GM04503 (cell line): Measurements from ENCODE around the gene TAAR6.
"Not testable (repeated sequence)": the region's sequence is repeated elsewhere in the genome, so short reads cannot be mapped to it uniquely, and the experiment has no call there.

Experiments
- DNase-seq: peaks from one replicate; pipeline ENCODE4 v3.0.0-alpha.2; 2012; ENCODE audit warnings: low read depth

Gene TAAR6, protein sequence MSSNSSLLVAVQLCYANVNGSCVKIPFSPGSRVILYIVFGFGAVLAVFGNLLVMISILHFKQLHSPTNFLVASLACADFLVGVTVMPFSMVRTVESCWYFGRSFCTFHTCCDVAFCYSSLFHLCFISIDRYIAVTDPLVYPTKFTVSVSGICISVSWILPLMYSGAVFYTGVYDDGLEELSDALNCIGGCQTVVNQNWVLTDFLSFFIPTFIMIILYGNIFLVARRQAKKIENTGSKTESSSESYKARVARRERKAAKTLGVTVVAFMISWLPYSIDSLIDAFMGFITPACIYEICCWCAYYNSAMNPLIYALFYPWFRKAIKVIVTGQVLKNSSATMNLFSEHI

DNA sequence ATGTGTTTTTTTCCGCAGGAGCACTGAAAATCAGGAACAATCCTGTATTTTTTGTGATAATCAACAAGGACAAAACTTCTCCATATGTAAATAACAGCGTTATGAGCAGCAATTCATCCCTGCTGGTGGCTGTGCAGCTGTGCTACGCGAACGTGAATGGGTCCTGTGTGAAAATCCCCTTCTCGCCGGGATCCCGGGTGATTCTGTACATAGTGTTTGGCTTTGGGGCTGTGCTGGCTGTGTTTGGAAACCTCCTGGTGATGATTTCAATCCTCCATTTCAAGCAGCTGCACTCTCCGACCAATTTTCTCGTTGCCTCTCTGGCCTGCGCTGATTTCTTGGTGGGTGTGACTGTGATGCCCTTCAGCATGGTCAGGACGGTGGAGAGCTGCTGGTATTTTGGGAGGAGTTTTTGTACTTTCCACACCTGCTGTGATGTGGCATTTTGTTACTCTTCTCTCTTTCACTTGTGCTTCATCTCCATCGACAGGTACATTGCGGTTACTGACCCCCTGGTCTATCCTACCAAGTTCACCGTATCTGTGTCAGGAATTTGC, at the start of gene TAAR6:
TAAR6 (plus strand) TSS at position 102 of the 557 bp plus-strand sequence; CDS start at position 102, 0 bp downstream.
- DNase-seq: no peak

DNA sequence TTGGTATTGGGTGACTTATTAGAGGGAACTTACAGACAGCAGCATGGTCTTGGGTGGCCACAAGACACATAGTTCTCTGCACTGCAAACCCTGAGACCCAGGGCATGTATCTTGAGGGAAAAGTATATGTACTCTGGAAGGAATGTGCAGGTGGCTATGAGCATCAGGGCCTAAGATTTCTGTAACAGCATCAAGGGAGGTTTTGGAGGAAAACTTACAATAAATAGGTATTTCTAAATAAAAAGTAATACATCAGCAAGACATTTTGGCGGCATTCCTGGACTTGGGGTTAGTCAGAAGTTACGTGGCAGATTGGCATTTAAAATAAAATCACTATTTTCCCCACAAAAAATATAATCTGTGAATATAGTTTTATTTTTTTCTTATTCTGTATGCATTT, 49.2 kb upstream of the TAAR6 start:
- no peak for DNase-seq

DNA sequence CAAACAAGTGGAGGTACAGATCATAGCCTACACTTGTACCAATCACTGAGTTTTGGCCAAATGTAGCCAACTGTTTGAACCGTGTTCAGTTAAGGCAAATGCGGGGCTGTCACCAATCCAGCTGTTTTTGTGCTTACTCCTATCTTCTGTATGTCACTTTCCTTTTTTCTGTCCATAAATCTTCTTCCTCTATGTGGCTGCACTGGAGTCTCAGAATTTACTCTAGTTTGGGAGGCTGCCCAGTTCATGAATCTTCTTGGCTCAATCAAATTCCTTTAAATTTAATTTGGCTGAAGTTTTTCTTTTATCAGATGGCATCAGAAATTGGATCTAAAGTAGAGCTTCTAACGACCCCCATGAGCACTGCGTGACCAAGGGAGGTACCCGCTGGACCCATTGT, 45.5 kb upstream of the TAAR6 start:
- DNase-seq: no peak

DNA sequence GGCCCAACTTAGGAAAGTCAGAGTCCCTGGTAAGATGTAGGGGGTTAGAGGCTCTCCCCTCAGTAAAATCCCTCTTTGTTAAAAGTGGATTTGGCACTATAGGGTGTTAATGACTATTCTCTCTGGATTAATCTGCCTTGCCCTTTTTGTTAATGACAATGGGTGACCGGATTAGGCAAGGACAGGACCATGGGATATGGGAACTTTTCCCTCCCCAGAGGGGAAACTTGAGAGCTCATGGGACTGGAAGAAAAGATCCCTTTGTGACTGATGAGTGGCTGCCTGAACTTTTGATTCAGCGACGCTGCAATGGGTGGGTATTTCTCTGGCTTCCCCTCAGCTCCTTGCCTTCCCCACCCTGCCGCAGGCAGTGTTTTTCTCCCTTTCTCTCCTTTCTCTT, 44.3 kb upstream of the TAAR6 start:
- no peak for DNase-seq

DNA sequence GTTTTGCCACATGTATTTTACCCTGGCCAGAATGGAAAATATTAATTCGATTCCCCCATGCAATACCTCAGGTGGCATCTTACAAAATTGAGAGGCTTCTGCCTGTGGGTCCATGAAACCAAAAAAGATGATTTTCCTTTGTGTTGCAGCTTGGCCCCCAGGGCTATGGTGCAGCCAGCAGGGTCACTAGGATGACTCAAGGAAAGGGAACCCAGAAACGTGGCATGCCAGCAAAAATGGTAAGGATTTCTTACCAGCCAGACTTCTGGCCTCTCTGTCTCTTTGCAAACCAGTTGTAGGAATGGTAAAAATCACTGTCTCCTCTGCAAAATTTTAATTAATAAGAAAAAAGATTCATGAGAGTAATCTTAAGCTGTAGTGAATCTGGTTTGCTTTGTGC, 43.7 kb upstream of the TAAR6 start:
- no peak for DNase-seq

DNA sequence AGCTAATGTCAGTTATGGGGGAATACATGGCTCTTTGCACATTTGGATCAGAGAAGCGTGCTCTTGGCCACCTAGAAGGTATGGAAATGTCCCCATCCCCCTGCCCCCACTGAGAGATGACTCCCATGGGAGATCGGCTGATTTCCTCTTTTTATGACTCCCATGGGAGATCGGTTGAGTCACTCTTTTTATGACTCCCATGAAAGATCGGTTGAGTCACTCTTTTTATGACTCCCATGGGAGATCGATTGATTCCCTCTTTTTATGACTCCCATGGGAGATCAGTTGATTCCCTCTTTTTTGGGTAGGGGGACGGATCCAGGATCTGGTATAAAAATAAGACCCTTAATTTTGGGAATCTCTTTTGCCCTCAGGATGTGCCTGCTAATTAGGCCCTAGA, 42.3 kb upstream of the TAAR6 start:
- no peak for DNase-seq

DNA sequence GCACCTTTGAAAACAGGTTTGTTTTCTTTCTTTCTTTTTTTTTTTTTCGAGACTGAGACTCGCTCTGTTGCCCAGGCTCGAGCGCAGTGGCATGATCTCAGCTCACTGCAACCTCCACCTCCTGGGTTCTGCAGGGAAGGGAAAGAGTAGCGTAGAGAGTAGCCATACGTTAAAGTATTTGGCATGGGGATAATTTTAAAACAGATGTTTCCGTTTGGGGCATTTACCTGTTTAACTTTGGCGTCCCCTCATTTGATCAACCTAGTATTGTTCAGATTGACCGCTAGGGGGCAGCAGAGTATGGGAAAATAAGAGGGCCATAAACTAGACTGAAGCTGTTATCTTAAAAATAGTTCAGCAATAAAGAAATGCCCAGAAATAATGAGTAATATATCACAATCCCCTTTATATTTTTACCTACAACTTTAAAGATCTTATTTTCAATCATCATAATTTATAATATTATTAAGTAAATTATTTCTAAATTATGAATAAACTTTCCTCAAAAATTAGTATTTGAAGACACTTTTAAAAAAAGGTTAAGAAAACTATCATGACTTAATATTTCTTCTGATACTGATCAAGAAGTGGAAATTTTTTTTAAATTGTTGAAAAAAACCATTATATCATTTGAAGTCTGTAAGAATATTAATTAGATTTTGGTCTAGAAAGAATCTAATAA, 39.7 kb upstream of the TAAR6 start:
- DNase-seq: no peak

DNA sequence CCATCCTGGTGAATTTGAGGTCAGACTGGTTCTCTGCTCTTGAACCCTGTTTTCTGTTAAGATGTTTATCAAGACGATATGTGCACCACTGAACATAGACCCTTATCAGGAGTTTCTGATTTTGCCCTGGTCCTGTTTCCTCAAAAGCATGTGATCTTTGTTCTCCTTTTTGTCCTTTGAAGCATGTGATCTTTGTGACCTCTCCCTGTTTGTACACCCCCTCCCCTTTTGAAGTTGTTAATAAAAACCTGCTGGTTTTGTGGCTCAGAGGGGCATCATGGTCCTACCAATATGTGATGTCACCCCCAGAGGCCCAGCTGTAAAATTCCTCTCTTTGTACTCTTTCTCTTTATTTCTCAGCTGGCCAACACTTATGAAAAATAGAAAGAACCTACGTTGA, 35.6 kb upstream of the TAAR6 start:
- not testable (repeated sequence) for DNase-seq

DNA sequence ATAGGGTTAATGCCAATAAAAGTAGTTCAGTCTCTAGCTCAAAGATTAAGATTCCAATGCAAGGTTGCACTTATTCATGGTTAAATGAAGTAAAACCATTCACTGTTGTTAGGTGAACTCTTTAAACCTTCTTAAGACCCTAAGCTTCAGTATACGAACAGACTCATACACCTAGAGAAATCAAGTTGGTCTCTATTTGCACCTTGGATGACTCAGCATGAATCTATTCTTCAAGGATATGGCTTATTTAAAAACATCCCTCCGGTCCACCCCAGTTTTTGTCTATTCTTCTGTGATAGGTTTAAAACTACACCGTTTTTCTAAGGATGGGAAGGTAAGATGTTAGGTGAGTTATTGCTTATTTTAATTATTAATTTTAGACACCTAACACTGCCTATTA, 33.0 kb upstream of the TAAR6 start:
- no peak for DNase-seq

DNA sequence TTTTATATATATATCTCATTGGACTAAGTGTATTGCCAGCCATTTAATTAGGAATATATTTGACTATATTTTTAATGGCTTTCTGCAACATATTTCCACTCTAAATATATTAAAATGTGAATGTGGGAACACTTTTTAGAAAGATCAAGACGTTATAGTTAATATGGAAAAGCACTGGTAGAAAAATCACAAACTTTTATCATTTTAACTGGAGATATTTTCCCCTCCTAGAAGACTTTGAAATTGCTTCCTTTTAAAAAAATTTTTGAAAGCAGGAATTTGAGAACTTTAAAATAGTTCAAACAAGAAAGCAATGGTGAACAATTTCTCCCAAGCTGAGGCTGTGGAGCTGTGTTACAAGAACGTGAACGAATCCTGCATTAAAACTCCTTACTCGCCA, 32.1 kb upstream of the TAAR6 start, which contains the start of gene TAAR9:
TAAR9 (plus strand) TSS at position 301 of the 400 bp plus-strand sequence; CDS start at position 314, 13 bp downstream.
- DNase-seq: no peak

DNA sequence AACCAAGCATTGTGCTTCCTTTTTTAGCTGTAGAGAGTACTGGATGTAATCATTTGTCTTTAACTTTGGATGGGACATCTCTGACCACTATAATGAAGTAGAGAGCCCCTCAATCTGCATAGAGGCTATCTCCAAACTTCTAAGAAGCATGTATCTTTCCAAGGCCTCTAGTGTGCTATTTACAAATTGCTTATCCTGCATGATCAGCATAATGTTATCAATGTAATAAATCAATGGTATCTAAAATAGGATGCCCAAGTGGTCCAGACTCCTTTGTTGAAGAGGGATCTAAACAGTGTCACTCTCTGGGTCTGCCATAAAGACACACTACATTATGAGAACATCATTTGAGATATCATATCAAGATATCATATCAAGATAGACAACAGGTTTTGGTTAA, 25.3 kb upstream of the TAAR6 start:
- DNase-seq: no peak

DNA sequence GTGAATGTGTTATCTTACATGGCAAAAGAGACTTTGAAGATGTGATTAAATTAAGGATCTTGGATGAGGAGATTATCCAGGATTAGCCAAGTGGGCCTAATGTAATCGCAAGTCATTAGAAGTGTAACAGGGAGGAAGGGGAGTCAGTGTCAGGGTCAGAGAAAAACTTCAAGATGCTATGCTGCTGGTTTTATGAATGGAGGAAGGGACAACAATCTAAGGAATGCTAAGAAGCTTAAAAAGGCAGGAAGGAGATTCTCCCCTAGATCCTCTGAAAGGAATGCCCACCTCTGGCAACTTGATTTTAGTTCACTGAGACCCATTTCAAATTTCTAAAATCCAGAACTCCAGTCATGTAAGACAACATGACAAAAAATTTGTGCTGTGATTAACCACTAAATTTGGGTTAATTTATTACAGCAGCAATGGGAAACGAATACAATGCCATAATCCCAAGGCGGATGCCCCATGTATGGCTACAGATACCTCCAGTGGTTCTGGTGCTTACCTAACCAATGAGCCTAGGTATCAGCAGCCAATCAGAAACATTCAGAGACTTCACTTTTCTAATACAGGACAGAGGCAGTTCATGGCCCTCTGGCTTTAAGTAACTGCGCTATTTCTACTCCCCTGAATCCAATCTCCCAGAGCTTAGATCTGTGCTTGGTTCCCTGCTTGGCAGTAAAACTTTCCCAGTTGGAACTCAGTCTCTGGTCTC, 21.2 kb upstream of the TAAR6 start:
- DNase-seq: no peak

DNA sequence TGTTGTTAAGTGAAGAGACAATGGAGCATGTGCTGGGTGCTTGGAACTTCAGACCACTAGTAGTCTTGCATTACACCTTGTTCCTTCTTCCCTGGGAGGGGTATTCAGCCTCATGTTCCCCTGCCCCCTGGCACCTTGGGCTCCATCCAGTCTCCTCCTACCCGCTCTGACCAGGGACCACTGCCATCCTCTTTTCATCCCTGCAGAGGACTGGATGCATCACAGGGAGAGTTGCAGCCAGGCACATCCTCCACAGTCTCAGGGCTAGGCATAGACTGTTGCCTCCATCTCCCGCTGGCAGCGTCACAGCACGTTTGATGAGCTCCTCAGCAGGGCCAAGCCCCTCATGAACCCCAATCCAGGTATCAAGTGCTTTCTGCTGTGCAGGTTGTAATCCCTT, 18.9 kb upstream of the TAAR6 start:
- DNase-seq: no peak

DNA sequence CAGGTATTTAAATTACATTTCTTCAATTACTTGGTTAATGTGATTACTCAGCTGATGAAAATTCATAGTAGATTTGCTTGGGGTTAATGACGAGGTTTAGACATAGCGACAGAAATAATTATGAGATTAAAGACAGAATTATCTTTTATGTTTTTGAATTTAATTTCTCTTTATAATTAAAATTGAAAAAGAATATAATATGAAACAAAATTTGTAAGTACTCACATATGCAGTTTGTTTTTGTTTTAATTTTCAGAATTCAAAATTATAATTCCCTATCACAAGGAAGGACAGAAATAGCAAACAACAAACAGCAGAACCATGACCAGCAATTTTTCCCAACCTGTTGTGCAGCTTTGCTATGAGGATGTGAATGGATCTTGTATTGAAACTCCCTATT, 17.8 kb upstream of the TAAR6 start, which contains the start of gene TAAR8:
TAAR8 (plus strand) TSS at position 301 of the 400 bp plus-strand sequence; CDS start at position 322, 21 bp downstream.
- DNase-seq: no peak

DNA sequence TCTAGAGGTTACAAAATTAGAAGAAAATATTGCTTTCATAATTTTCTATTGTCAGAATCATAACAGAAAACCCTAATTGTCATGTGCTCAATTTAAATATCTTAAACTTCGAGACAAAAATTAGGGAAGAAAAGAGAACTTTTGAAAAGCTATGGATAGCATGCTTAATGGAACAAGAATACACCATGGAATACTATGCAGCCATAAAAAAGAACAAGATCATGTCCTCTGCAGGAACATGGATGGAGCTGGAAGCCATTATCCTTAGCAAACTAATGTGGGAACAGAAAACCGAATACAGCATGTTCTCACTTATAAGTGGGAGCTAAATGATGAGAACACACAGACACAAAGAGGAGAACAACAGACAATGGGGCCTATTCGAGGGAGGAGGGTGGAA, 10.0 kb upstream of the TAAR6 start:
- not testable (repeated sequence) for DNase-seq

DNA sequence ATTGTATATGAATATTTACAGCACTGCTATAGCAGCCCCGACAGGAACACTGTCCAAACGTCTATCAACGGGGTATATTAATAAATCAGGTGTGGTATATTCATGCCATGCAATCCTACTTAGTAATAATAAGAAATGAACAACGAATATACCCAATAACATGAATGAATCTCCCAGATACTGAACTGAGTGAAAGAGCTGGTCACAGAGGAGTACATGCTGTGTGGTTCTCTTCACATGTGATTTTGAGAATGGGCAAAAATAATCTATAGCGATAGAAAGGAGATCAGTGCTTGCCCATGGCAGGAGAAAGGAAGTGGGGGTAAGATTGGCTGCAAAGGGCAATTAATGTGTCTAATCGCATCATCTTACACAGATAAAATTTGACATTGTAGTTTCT, 3.7 kb upstream of the TAAR6 start:
- DNase-seq: no peak

DNA sequence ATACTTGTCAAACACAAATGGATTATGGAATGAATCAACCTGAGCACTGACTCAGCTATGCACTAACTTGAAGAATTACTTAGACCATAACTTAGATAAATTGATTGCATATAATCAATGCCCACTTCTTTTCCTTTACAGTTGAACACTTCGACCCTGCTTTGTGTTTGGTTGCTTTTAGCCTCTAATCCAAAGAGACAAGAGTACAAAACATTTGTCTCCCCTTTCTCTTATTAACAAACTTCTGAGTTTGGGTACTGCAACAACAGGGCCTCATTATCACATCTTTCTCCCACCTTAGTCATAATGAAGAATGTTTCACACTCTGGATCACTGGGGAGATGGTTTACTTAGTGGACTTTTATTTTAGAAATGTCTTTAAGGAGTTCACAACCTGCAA, 2.6 kb upstream of the TAAR6 start:
- no peak for DNase-seq

DNA sequence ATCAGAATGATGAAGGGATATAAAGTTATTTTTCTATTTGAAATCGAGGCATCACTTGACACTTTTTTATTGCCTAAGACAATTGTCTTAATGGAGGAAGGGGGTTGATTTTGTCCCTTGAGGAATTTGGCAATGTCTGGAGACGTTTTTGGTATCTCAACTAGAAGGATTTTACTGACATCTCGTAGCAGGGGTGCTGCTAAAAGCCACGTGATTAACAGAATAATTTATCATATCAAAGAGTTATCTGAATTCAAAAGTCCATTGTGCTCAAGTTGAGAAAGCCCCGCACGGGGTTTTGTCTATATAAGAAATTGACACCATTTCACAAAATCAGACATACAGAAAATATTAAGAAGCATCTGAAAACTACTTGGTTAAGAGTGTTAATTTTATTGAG, 1.5 kb upstream of the TAAR6 start:
- DNase-seq: no peak

DNA sequence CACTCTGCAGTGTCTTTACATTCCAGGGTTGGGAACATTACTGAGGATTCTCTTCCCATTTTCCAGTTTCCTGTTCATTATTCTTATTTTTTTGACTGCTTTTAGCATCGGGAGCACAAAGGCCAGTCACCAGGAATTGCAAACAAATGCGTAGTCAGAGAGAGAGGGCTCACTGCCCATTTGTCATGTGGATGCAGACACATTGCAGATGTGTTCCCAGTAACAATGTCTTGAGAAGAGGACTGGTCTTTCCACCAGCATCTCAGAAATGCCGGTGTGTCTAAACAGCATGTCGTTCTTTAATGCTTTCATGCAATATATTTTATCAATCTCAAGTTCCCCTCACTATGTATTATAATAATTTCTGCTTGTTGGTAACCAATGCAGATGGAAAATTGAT, 952 bp upstream of the TAAR6 start:
- no peak for DNase-seq

DNA sequence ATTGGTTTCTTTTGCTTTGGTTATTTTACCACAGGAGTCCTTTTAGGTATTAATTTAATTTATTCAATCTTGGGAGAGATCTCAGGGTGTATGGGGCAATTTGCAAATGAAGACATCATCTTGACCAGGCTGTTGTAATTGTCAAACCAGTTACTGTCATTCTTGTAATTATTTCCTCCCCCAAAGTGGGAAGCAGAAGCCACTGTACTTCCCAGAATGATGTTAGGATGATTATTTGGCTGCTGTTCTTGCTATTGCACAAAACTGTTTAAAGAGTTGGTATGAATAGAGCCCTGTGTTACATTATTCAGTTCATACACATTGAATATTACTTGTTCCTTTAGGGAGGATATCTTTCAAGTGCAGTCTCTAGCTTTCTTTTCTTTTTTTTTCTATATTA, 1.7 kb downstream of the TAAR6 start:
- DNase-seq: no peak

DNA sequence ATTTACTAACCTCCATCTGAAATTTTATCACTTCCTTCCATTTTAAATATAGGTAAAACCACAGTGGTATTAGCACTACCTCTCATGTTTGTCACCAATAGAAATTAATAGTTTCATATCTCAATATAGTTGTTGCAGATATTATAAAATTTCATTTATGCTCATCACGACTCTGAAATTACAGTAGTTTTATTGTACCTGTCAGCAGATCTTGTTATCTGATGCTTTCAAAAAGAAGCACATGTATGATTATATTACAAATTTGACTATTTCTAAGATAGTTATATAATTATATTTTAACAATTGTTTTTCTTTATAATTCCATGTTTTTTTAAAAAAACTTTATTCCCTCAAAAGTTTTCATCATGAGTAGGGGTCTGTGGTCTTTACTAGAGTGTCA, 14.6 kb downstream of the TAAR6 start:
- no peak for DNase-seq

DNA sequence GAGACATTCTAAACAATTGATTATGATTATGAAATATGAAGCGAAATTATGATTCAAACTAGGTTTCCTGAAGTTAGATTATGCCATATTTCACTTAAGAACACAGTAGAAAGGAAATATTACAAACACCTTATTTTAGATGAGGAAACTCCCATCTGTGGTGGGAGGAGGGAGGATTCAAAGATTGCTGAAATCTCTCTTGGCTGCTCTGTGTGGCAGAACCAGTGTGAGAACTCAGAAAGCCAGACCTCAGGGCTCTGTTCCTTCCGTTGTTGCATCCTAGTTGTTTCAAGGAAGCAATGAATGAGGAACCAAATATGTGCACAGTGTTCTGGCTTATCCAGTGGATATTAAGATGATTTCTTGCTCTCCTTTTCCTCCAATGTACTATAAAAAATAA, 17.3 kb downstream of the TAAR6 start:
- DNase-seq: no peak

DNA sequence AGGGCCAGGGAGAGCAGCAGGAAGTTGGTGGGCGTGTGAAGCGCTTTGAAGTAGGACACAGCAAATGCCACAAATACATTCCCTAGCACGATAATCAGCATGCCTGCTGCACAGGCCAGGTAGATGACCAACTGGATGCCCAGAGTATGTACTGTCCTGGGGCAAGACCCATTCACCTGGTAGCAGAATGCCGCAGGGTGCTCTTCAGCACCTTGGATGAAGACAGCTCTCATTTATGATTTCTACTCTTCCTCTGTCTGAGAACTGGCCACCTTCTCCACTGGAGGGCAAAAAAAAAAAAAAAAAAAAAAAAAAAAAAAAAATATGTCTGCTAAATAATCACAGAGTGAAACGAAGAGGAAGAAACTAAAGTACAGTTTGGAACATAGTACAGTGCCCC, 19.3 kb downstream of the TAAR6 start, which contains the start of gene TAAR5:
TAAR5 (minus strand) TSS at position 288 of the 400 bp plus-strand sequence; CDS start at position 233, 55 bp downstream.
- no peak for DNase-seq
